GM12873 (cell line): ENCODE measurements around the gene C3orf52.

ENCODE experiments used
- CTCF ChIP-seq: IDR thresholded peaks from 2 replicates; pipeline ENCODE4 v1.5.1; 2012; ENCODE audit warnings: low read depth, mild to moderate bottlenecking, moderate library complexity, low read length, control low read depth; ENCODE audit not compliant: insufficient read depth; ENCODE audit errors: missing control alignments

Gene C3orf52

GRCh38 chr3:112048911-112049310, 37.3 kb upstream of the C3orf52 start:
- TF ChIP-seq CTCF: no peak

- no peak for TF ChIP-seq CTCF
Measured at GRCh38 chr3:112053229-112053628, 33.0 kb upstream of the C3orf52 start.

- TF ChIP-seq CTCF: no peak
Measured at GRCh38 chr3:112056451-112056929, 29.7 kb upstream of the C3orf52 start.

- no peak for TF ChIP-seq CTCF
Measured at GRCh38 chr3:112059497-112059896, 26.7 kb upstream of the C3orf52 start.

- TF ChIP-seq CTCF: no peak
Measured at GRCh38 chr3:112061152-112061551, 25.0 kb upstream of the C3orf52 start.

GRCh38 chr3:112074006-112074405, 12.2 kb upstream of the C3orf52 start:
- no peak for TF ChIP-seq CTCF

- no peak for TF ChIP-seq CTCF
Measured at GRCh38 chr3:112074616-112075497, 11.3 kb upstream of the C3orf52 start.
